SJCRH30 (cell line): ENCODE measurements around the gene SPRED1. TPM values are rescaled to one million over a fixed set of nuclear protein-coding genes. Genes with fewer than 3 reads are reported as not detected.

Experiments
- DNase-seq, 2 experiments: peaks; one replicate each; pipeline ENCODE4 v3.0.0-alpha.2; 2015 to 2020
- H3K27ac ChIP-seq: fragments of 250-450 bp; sonication (Bioruptor Pico); 2 replicates; pipeline ENCODE4 v1.5.1; 2020; ENCODE audit warnings: mild to moderate bottlenecking, moderate library complexity
- H3K27me3 ChIP-seq: fragments of 250-450 bp; sonication (Bioruptor Pico); 2 replicates; pipeline ENCODE4 v1.5.1; 2020; ENCODE audit warnings: mild to moderate bottlenecking, moderate library complexity
- H3K36me3 ChIP-seq: fragments of 250-450 bp; sonication (Bioruptor Pico); 2 replicates; pipeline ENCODE4 v1.5.1; 2020; ENCODE audit warnings: mild to moderate bottlenecking, moderate library complexity
- H3K4me1 ChIP-seq: fragments of 250-450 bp; sonication (Bioruptor Pico); 2 replicates; pipeline ENCODE4 v1.5.1; 2020; ENCODE audit warnings: mild to moderate bottlenecking, moderate library complexity
- H3K4me3 ChIP-seq: fragments of 250-450 bp; sonication (Bioruptor Pico); 2 replicates; pipeline ENCODE4 v1.5.1; 2020; ENCODE audit warnings: mild to moderate bottlenecking, moderate library complexity
- H3K9me3 ChIP-seq: fragments of 250-450 bp; sonication (Bioruptor Pico); replicated peaks from 2 replicates; pipeline ENCODE4 v1.5.1; 2020; ENCODE audit warnings: mild to moderate bottlenecking, moderate library complexity
- total RNA-seq: library from RNA; depleted of rRNA; stranded (reverse); fragments of >200 nt; shearing (Covaris generic); gene quantifications from 2 replicates; pipeline ENCODE4 v1.2.3, GENCODE V29; 2014; rRNA removed

SPRED1 gene
- total RNA-seq, 1 experiment from 2014 or later: 35.1 TPM

- Histone ChIP-seq H3K27me3 (no peaks in the 10 kb centered on the region), H3K9me3 (no peaks in the 10 kb centered on the region), H3K4me1 (no peaks in the 10 kb centered on the region), H3K4me3 (no peak overlapping the region), H3K27ac (no peak overlapping the region), H3K36me3 (no peaks in the 10 kb centered on the region)
- peak in 1 of 2 experiments; percentile 12 for DNase-seq
These were observed 125.5 kb downstream of the SPRED1 start for GRCh38 chr15:38378161-38378560.

GRCh38 chr15:38389924-38390542 is 137.4 kb downstream of the SPRED1 start:
- Histone ChIP-seq H3K36me3 (no peaks in the 10 kb centered on the region), H3K4me3 (no peak overlapping the region), H3K9me3 (no peaks in the 10 kb centered on the region), H3K27ac (no peak overlapping the region), H3K4me1 (no peaks in the 10 kb centered on the region), H3K27me3 (no peaks in the 10 kb centered on the region)
- peak; percentile 54 to 80 for DNase-seq

GRCh38 chr15:38391191-38391590 is 138.6 kb downstream of the SPRED1 start:
- Histone ChIP-seq H3K4me3 (no peak overlapping the region), H3K36me3 (no peaks in the 10 kb centered on the region), H3K27ac (no peak overlapping the region), H3K9me3 (no peaks in the 10 kb centered on the region), H3K4me1 (no peaks in the 10 kb centered on the region), H3K27me3 (no peaks in the 10 kb centered on the region)
- no peak for DNase-seq

- Histone ChIP-seq H3K4me1 (0 out of 2 replicates have a peak, but pooled peaks cover 5% of the 10 kb centered on the region), H3K4me3 (no peak overlapping the region), H3K36me3 (no peaks in the 10 kb centered on the region), H3K27me3 (no peaks in the 10 kb centered on the region), H3K27ac (no peak overlapping the region), H3K9me3 (no peaks in the 10 kb centered on the region)
- peak; percentile 16 to 45 for DNase-seq
These were observed 145.5 kb downstream of the SPRED1 start for GRCh38 chr15:38398134-38398533.

- Histone ChIP-seq H3K9me3 (no peaks in the 10 kb centered on the region), H3K4me1 (0 out of 2 replicates have a peak, but pooled peaks cover 5% of the 10 kb centered on the region), H3K4me3 (no peak overlapping the region), H3K27me3 (no peaks in the 10 kb centered on the region), H3K27ac (no peak overlapping the region), H3K36me3 (no peaks in the 10 kb centered on the region)
- DNase-seq: no peak
These were observed 148.5 kb downstream of the SPRED1 start for GRCh38 chr15:38401106-38401505.

GRCh38 chr15:38401701-38402100 is 149.1 kb downstream of the SPRED1 start:
- Histone ChIP-seq H3K36me3 (no peaks in the 10 kb centered on the region), H3K27me3 (no peaks in the 10 kb centered on the region), H3K27ac (no peak overlapping the region), H3K9me3 (no peaks in the 10 kb centered on the region), H3K4me3 (no peak overlapping the region), H3K4me1 (0 out of 2 replicates have a peak, but pooled peaks cover 5% of the 10 kb centered on the region)
- DNase-seq: no peak

GRCh38 chr15:38406436-38406835 is 153.8 kb downstream of the SPRED1 start:
- DNase-seq: no peak

More at GRCh38 chr15:38406436-38406835, 153.8 kb downstream of the SPRED1 start:
- no peaks in the 10 kb centered on the region for H3K36me3 ChIP-seq
- no peak overlapping the region for H3K27ac ChIP-seq
- H3K4me1 ChIP-seq: no peaks in the 10 kb centered on the region
- H3K27me3 ChIP-seq: no peaks in the 10 kb centered on the region
- no peaks in the 10 kb centered on the region for H3K9me3 ChIP-seq
- no peak overlapping the region for H3K4me3 ChIP-seq

Other genes with a start within 250 kb of the SPRED1 start
- gene FAM98B, start 201.3 kb downstream of the SPRED1 start, total RNA-seq: 22.4 and 27.2 TPM in 2 replicates